Caco-2 (cell line): Measurements from ENCODE around the gene SMPX. TPM values are rescaled to one million over a fixed set of nuclear protein-coding genes. Genes with fewer than 3 reads are reported as not detected.
A peak's percentile ranks its signal among the peaks of the same experiment; 100 is the strongest.

ENCODE experiments used
- BruUV-seq: library from RNA; stranded (reverse); fragments of 400-500 nt; replicated peaks from 2 replicates; lab custom pipeline; 2021; lab: Mats Ljungman, UMichigan
- CTCF ChIA-PET: fragments of 300-600 bp; sonication (Branson Sonifier 250); formaldehyde crosslinking; loops from one replicate; lab custom pipeline; 2022; ENCODE audit warnings: antibody characterized with exemption; lab: Charles Lee
- POLR2A ChIA-PET: fragments of 300-600 bp; sonication (Branson Sonifier 250); formaldehyde crosslinking; loops from one replicate; lab custom pipeline; 2022; ENCODE audit warnings: antibody characterized with exemption; lab: Charles Lee
- DNase-seq, 2 experiments: peaks; one replicate each; pipeline versions ENCODE4 v3.0.0 to v3.0.0-alpha.2; 2020 to 2022
- H3K27me3 ChIP-seq: replicated peaks from 2 replicates; pipeline ENCODE4 v1.6.0; 2011; ENCODE audit warnings: low read length; ENCODE audit not compliant: control insufficient read depth, insufficient read depth
- H3K36me3 ChIP-seq: 2 replicates; pipeline ENCODE4 v1.5.1; 2011; ENCODE audit warnings: low read length; ENCODE audit not compliant: control insufficient read depth, insufficient read depth
- H3K4me1 ChIP-seq: fragments of 250-450 bp; sonication (Bioruptor Pico); 2 replicates; pipeline ENCODE4 v1.5.1; 2020; ENCODE audit warnings: mild to moderate bottlenecking
- H3K4me3 ChIP-seq: 2 replicates; pipeline ENCODE4 v1.5.1; 2011; ENCODE audit warnings: low read depth, mild to moderate bottlenecking, control low read depth, low read length
- H3K9me3 ChIP-seq: fragments of 250-450 bp; sonication (Bioruptor Pico); 2 replicates; pipeline ENCODE4 v1.5.1; 2020; ENCODE audit warnings: mild to moderate bottlenecking, moderate library complexity
- H3K27ac Mint-ChIP-seq: one replicate; pipeline ENCODE4 v1.8.0; 2022; ENCODE audit warnings: mixed read lengths; ENCODE audit not compliant: unreplicated experiment
- H3K27me3 Mint-ChIP-seq: one replicate; pipeline ENCODE4 v1.8.0; 2022; ENCODE audit warnings: mixed read lengths; ENCODE audit not compliant: insufficient read depth, unreplicated experiment
- H3K36me3 Mint-ChIP-seq: one replicate; pipeline ENCODE4 v1.8.0; 2022; ENCODE audit warnings: mild to moderate bottlenecking, mixed read lengths; ENCODE audit not compliant: insufficient read depth, unreplicated experiment
- H3K4me1 Mint-ChIP-seq: one replicate; pipeline ENCODE4 v1.8.0; 2022; ENCODE audit warnings: low read depth, mixed read lengths; ENCODE audit not compliant: unreplicated experiment
- H3K4me3 Mint-ChIP-seq: one replicate; pipeline ENCODE4 v1.8.0; 2022; ENCODE audit warnings: mild to moderate bottlenecking, moderate library complexity, mixed read lengths; ENCODE audit not compliant: unreplicated experiment
- H3K9me3 Mint-ChIP-seq: one replicate; pipeline ENCODE4 v1.8.0; 2022; ENCODE audit warnings: mixed read lengths; ENCODE audit not compliant: unreplicated experiment
- CTCF ChIP-seq, 2 experiments: fragments of 200-600 bp in 1 of 2; IDR thresholded peaks; 1 replicate in 1 of 2; 2 replicates in 1 of 2; pipeline versions ENCODE4 v1.5.1 to v1.8.0; 2011 to 2022; ENCODE audit warnings: antibody characterized with exemption in 1 of 2, control low read depth in 1 of 2, inconsistent platforms in 1 of 2, low read depth in 1 of 2, low read length in 1 of 2, mild to moderate bottlenecking in 1 of 2, moderate library complexity in 1 of 2; ENCODE audit not compliant: insufficient read depth in 1 of 2, severe bottlenecking in 1 of 2, unreplicated experiment in 1 of 2
- intact Hi-C: fragments of 100-400 bp; cut with micrococcal nuclease; formaldehyde crosslinking; loops from one replicate; pipeline ENCODE4 v1.10.0; 2022; ENCODE audit not compliant: unreplicated experiment
- total RNA-seq: library from RNA; stranded (reverse); gene quantifications from 2 replicates; pipeline ENCODE4 v1.2.3, GENCODE V29; 2022

Gene SMPX
- total RNA-seq, 1 experiment from 2014 or later: 2.9 TPM

DNA sequence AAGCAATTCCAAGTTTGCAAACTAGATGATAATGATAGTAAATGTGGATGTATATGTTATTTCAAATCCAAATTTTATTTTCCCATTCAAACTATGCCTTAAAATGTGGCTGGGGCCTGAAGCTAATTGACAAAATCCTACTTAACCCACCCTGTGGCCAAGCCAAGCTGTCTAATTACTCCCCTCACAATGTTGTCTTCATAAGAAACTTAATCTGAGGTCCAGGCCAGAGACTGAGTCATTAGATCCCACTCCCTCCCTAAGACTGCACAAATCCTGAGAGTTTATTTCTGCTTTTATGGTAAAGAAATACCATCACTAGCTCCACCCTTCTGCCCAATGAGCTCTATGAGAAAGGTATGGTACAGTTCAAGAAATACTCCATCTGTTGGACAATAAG is 16.6 kb downstream of the SMPX start:
- no TSS peak for BruUV-seq
- no peaks in the 10 kb centered on the region for H3K9me3 ChIP-seq
- ChIA-PET CTCF (interaction anchor here (1.3 kb wide), 1 partner anchor 16 kb away, joined by 4 read pairs; no protein-coding TSS in a partner anchor), POLR2A (no interaction called here)
- TF ChIP-seq CTCF (IDR thresholded peaks at IDR 0.05; ENCODE audit: insufficient read depth in 1 of 2, low read depth in 1 of 2, low read length in 1 of 2, severe bottlenecking in 1 of 2, unreplicated experiment in 1 of 2): no peak
- no peaks in the 10 kb centered on the region for H3K36me3 ChIP-seq
- no peak overlapping the region for H3K4me3 ChIP-seq
- no peak for DNase-seq
- peaks cover 8% of the 10 kb centered on the region for H3K4me1 Mint-ChIP-seq
- H3K27me3 Mint-ChIP-seq: no peaks in the 10 kb centered on the region
- intact Hi-C loops: loop anchor here (2.0 to 10.0 kb wide), 2 partner anchors 67 to 637 kb away; no protein-coding TSS in a partner anchor
- peak overlapping the region; percentile 77 for H3K27ac Mint-ChIP-seq
- no peaks in the 10 kb centered on the region for H3K27me3 ChIP-seq
- no peak overlapping the region for H3K4me3 Mint-ChIP-seq
- H3K9me3 Mint-ChIP-seq: peaks cover under 1% of the 10 kb centered on the region
- peaks cover 65% of the 10 kb centered on the region for H3K4me1 ChIP-seq
- no peaks in the 10 kb centered on the region for H3K36me3 Mint-ChIP-seq

GRCh38 chrX:21740329-21741274 is 17.3 kb downstream of the SMPX start:
- Mint-ChIP-seq H3K9me3 (peaks cover 8% of the 10 kb centered on the region), H3K4me3 (peak overlapping the region; percentile 28), H3K36me3 (no peaks in the 10 kb centered on the region), H3K27me3 (no peaks in the 10 kb centered on the region), H3K4me1 (peaks cover 15% of the 10 kb centered on the region), H3K27ac (peak overlapping the region; percentile 77)
- H3K4me3 ChIP-seq: no peak overlapping the region
- CTCF ChIA-PET: interaction anchor here (1.3 kb wide), 1 partner anchor 15 kb away, joined by 4 read pairs; no protein-coding TSS in a partner anchor
- H3K4me1 ChIP-seq: peaks cover 68% of the 10 kb centered on the region
- no peaks in the 10 kb centered on the region for H3K27me3 ChIP-seq
- no peak for TF ChIP-seq CTCF (IDR thresholded peaks at IDR 0.05; ENCODE audit: insufficient read depth in 1 of 2, low read depth in 1 of 2, low read length in 1 of 2, severe bottlenecking in 1 of 2, unreplicated experiment in 1 of 2)
- H3K9me3 ChIP-seq: no peaks in the 10 kb centered on the region
- no peaks in the 10 kb centered on the region for H3K36me3 ChIP-seq
- intact Hi-C loops: loop anchor here (1.0 to 10.0 kb wide), 3 partner anchors 35 to 636 kb away; no protein-coding TSS in a partner anchor
- POLR2A ChIA-PET: no interaction called here
- DNase-seq: peak; percentile 39 to 48
- BruUV-seq: no TSS peak

DNA sequence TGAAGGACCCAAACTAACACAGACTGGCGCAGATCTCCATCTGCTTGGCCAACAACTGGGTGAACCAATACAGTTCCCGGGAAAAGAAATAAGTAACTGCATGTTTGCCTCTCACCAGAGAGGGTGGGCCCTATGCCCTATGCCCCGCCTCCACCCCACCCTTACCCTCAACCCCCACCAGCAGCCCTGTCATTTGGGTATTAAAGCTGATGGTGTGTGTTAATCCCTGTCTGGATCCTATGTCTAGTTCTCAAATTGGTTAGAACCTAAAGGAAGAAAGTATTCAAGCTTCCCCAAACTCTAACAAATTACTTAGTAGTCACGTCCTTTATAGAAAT is 19.0 kb downstream of the SMPX start:
- Mint-ChIP-seq H3K27ac (no peak overlapping the region), H3K4me3 (peak overlapping the region; percentile 60), H3K27me3 (no peaks in the 10 kb centered on the region), H3K9me3 (peaks cover 9% of the 10 kb centered on the region), H3K36me3 (no peaks in the 10 kb centered on the region), H3K4me1 (peaks cover 15% of the 10 kb centered on the region)
- DNase-seq: peak; percentile 24 to 47
- POLR2A ChIA-PET: interaction anchor here (0.6 kb wide), 1 partner anchor 1261 kb away, joined by 4 read pairs; no protein-coding TSS in a partner anchor
- BruUV-seq: TSS peak; percentile 65
- no peak for TF ChIP-seq CTCF (IDR thresholded peaks at IDR 0.05; ENCODE audit: insufficient read depth in 1 of 2, low read depth in 1 of 2, low read length in 1 of 2, severe bottlenecking in 1 of 2, unreplicated experiment in 1 of 2)
- CTCF ChIA-PET: no interaction called here
- Histone ChIP-seq H3K9me3 (no peaks in the 10 kb centered on the region), H3K36me3 (no peaks in the 10 kb centered on the region), H3K27me3 (no peaks in the 10 kb centered on the region), H3K4me1 (peaks cover 81% of the 10 kb centered on the region), H3K4me3 (no peak overlapping the region)
- intact Hi-C loops: no loop called here
